K562 (cell line): ENCODE results near the gene NOPCHAP1. TPM values are rescaled to one million over a fixed set of nuclear protein-coding genes. Genes with fewer than 3 reads are reported as not detected.

Experiments
- CHCHD3 ChIP-seq: fragments of 250-450 bp; sonication (Bioruptor Pico); IDR thresholded peaks from 2 replicates; pipeline ENCODE4 v2.1.2; 2022; ENCODE audit warnings: mild to moderate bottlenecking
- EP300 ChIP-seq: IDR thresholded peaks from 2 replicates; pipeline ENCODE4 v1.6.1; 2012; ENCODE audit warnings: low read length, improper control_type of control experiment
- KHSRP ChIP-seq: fragments of 450-650 bp; IDR thresholded peaks from 2 replicates; pipeline ENCODE4 v1.6.1; 2017
- MCM2 ChIP-seq: fragments of 450-650 bp; IDR thresholded peaks from 2 replicates; pipeline ENCODE4 v1.6.1; 2017; ENCODE audit warnings: low read depth, mild to moderate bottlenecking
- MTA3 ChIP-seq: fragments of 450-650 bp; formaldehyde crosslinking; IDR thresholded peaks from 2 replicates; pipeline ENCODE4 v1.6.1; 2017; ENCODE audit warnings: mild to moderate bottlenecking, borderline replicate concordance
- RFX5 ChIP-seq: IDR thresholded peaks from 2 replicates; pipeline ENCODE4 v1.6.1; 2011; ENCODE audit warnings: low read depth, mild to moderate bottlenecking, improper control_type of control experiment, low read length
- TCF15 ChIP-seq: fragments of 250-450 bp; sonication (Bioruptor Pico); IDR thresholded peaks from 2 replicates; pipeline ENCODE4 v1.8.0; 2022; ENCODE audit warnings: moderate library complexity, mild to moderate bottlenecking, inconsistent platforms
- TCF3 ChIP-seq: sonication (generic); formaldehyde crosslinking; IDR thresholded peaks from 2 replicates; pipeline ENCODE4 v1.4.0; 2020; ENCODE audit warnings: mild to moderate bottlenecking, missing genetic modification reagents
- ZBTB40 ChIP-seq, 2 experiments: fragments of 450-650 bp in 1 of 2; sonication (generic) in 1 of 2; formaldehyde crosslinking in 1 of 2; IDR thresholded peaks; 2 replicates each; pipeline versions ENCODE4 v1.7.1 to v1.9.0; 2016 to 2022; ENCODE audit warnings: inconsistent platforms in 1 of 2, mild to moderate bottlenecking in 1 of 2, missing genetic modification reagents in 1 of 2
- ZNF23 ChIP-seq: fragments of 250-450 bp; sonication (Bioruptor Pico); IDR thresholded peaks from 2 replicates; pipeline ENCODE4 v1.4.0; 2020; ENCODE audit warnings: mild to moderate bottlenecking
- ZNF436 ChIP-seq: fragments of 250-450, 450-650 bp; sonication (Bioruptor Pico); formaldehyde crosslinking; IDR thresholded peaks from 2 replicates; pipeline ENCODE4 v1.7.0; 2020; ENCODE audit warnings: mild to moderate bottlenecking
- ZNF79 ChIP-seq: fragments of 250-450 bp; sonication (Bioruptor Pico); IDR thresholded peaks from 2 replicates; pipeline ENCODE4 v1.4.0; 2020; ENCODE audit warnings: low read depth, mild to moderate bottlenecking, moderate library complexity
- polyA plus RNA-seq, 8 experiments: library from polyadenylated mRNA; depleted of rRNA in 4 of 8; stranded (reverse) in 5 of 8; unstranded in 3 of 8; fragments of >200 nt; fragmentation: Nextera tagmentation in 2 of 8; fragmentation: Illumina TruSeq in 1 of 8; extraction: Ambion mirVana in 2 of 8; extraction: Trizol in 1 of 8; gene quantifications; 2 replicates each; pipeline versions ENCODE4 v1.2.1 to v1.2.3, GENCODE V29; 2011 to 2014; ENCODE audit warnings: inconsistent platforms in 1 of 8, missing spikeins in 1 of 8
- total RNA-seq, 7 experiments: library from RNA; depleted of rRNA in 6 of 7; stranded (reverse); fragments of >200 nt in 6 of 7; fragmentation: Illumina TruSeq in 2 of 7; extraction: Trizol in 2 of 7; gene quantifications; 2 replicates each; pipeline versions ENCODE4 v1.2.1 to v1.2.3, GENCODE V29; 2011 to 2021; ENCODE audit warnings: low replicate concordance in 1 of 7
- TF ChIP-seq, protein P1 (sequence below), 2 experiments: fragments of 450-650 bp in 1 of 2; sonication (generic) in 1 of 2; formaldehyde crosslinking in 1 of 2; IDR thresholded peaks in 1 of 2; conservative IDR thresholded peaks in 1 of 2; 2 replicates each; pipeline versions ENCODE4 v1.6.1 to v1.8.1; 2016 to 2023; ENCODE audit warnings: mild to moderate bottlenecking in 2 of 2, moderate library complexity in 2 of 2, inconsistent platforms in 1 of 2, missing genetic modification reagents in 1 of 2
- TF ChIP-seq, protein P2 (sequence below): fragments of 450-650 bp; IDR thresholded peaks from 2 replicates; pipeline ENCODE4 v1.6.1; 2016; ENCODE audit warnings: missing biosample characterization, missing genetic modification characterization

NOPCHAP1 gene
- total and polyA plus RNA-seq, 9 of the 15 experiments (the other 6 are each of a cell fraction or from before 2014, with no cell fraction given), result 19.4 to 108 (median 33.4) TPM

GRCh38 chr12:104958001-104958804, 27.9 kb upstream of the NOPCHAP1 start, which contains the start of gene SLC41A2 (continued):
- no peak for TF ChIP-seq ZBTB40 (IDR thresholded peaks at IDR 0.05)
- TF ChIP-seq ZBTB40 (CRISPR knock-in tag; IDR thresholded peaks at IDR 0.05), result no peak
- no peak; the same call in 1 of the 2 replicates for TF ChIP-seq EP300
- no peak for TF ChIP-seq KHSRP
- peak; percentile 44; the same call in 1 of the 2 replicates for TF ChIP-seq MTA3
- TF ChIP-seq, protein P1, sequence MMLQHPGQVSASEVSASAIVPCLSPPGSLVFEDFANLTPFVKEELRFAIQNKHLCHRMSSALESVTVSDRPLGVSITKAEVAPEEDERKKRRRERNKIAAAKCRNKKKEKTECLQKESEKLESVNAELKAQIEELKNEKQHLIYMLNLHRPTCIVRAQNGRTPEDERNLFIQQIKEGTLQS (IDR thresholded peaks at IDR 0.05), result peak; percentile 92
- TF ChIP-seq, protein P1 (CRISPR knock-in tag; conservative IDR thresholded peaks at IDR 0.05), result 0 out of 2 replicates have a peak, but pooled peaks have one; percentile 33
- TF ChIP-seq ZNF79 (CRISPR knock-in tag), result no peak
- no peak for TF ChIP-seq MCM2
- TF ChIP-seq ZNF436 (CRISPR knock-in tag), result no peak
- TF ChIP-seq RFX5, result no peak
- TF ChIP-seq CHCHD3 (CRISPR knock-in tag), result no peak
- TF ChIP-seq TCF15, result no peak
- no peak for TF ChIP-seq ZNF23 (CRISPR knock-in tag)
- no peak for TF ChIP-seq TCF3 (CRISPR knock-in tag)
- TF ChIP-seq, protein P2, sequence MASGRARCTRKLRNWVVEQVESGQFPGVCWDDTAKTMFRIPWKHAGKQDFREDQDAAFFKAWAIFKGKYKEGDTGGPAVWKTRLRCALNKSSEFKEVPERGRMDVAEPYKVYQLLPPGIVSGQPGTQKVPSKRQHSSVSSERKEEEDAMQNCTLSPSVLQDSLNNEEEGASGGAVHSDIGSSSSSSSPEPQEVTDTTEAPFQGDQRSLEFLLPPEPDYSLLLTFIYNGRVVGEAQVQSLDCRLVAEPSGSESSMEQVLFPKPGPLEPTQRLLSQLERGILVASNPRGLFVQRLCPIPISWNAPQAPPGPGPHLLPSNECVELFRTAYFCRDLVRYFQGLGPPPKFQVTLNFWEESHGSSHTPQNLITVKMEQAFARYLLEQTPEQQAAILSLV (tag), result no peak
